Measurements from ENCODE around the gene PLEKHG3.

Gene PLEKHG3

GRCh38 chr14:64747327-64747726 lies 43.1 kb downstream of the PLEKHG3 start:
- no peaks in the 10 kb centered on the region for H3K27me3 ChIP-seq (ENCODE audit: control insufficient read depth in 1 of 2, insufficient read depth in 2 of 2, low read length in 2 of 2)
- H3K27ac ChIP-seq (ENCODE audit: low read length) = no peak overlapping the region
- no peaks in the 10 kb centered on the region for H3K9me3 ChIP-seq (ENCODE audit: control insufficient read depth in 2 of 2, low read length in 2 of 2)
- peaks cover 13 to 24% of the 10 kb centered on the region in 2 donors for H3K36me3 ChIP-seq (ENCODE audit: control insufficient read depth in 2 of 2, insufficient read depth in 2 of 2, low read length in 2 of 2)
- H3K9ac ChIP-seq (ENCODE audit: low read length in 2 of 2) = no peak overlapping the region
- H3K4me3 ChIP-seq (ENCODE audit: low read length in 2 of 2) = no peak overlapping the region
- peaks cover 16% of the 10 kb centered on the region for H3K4me1 ChIP-seq (ENCODE audit: control insufficient read depth, insufficient read depth, low read length)

- Histone ChIP-seq H3K4me3 (ENCODE audit: low read length in 2 of 2) (no peak overlapping the region), H3K27me3 (ENCODE audit: control insufficient read depth in 1 of 2, insufficient read depth in 2 of 2, low read length in 2 of 2) (no peaks in the 10 kb centered on the region), H3K27ac (ENCODE audit: low read length) (no peak overlapping the region), H3K9ac (ENCODE audit: low read length in 2 of 2) (no peak overlapping the region), H3K4me1 (ENCODE audit: control insufficient read depth, insufficient read depth, low read length) (peaks cover 16% of the 10 kb centered on the region), H3K9me3 (ENCODE audit: control insufficient read depth in 2 of 2, low read length in 2 of 2) (no peaks in the 10 kb centered on the region), H3K36me3 (ENCODE audit: control insufficient read depth in 2 of 2, insufficient read depth in 2 of 2, low read length in 2 of 2) (peaks cover 10 to 14% of the 10 kb centered on the region in 2 donors)
Measured at GRCh38 chr14:64748521-64748920, 44.3 kb downstream of the PLEKHG3 start.

GRCh38 chr14:64748995-64749714 lies 44.9 kb downstream of the PLEKHG3 start:
- H3K36me3 ChIP-seq (ENCODE audit: control insufficient read depth in 2 of 2, insufficient read depth in 2 of 2, low read length in 2 of 2) = peaks cover 6 to 8% of the 10 kb centered on the region in 2 donors
- no peak overlapping the region for H3K9ac ChIP-seq (ENCODE audit: low read length in 2 of 2)
- peaks cover 0 to 2% of the 10 kb centered on the region in 2 donors for H3K9me3 ChIP-seq (ENCODE audit: control insufficient read depth in 2 of 2, low read length in 2 of 2)
- no peak overlapping the region for H3K4me3 ChIP-seq (ENCODE audit: low read length in 2 of 2)
- peaks cover 16% of the 10 kb centered on the region for H3K4me1 ChIP-seq (ENCODE audit: control insufficient read depth, insufficient read depth, low read length)
- peaks cover 2 to 6% of the 10 kb centered on the region in 2 donors for H3K27me3 ChIP-seq (ENCODE audit: control insufficient read depth in 1 of 2, insufficient read depth in 2 of 2, low read length in 2 of 2)
- H3K27ac ChIP-seq (ENCODE audit: low read length) = no peak overlapping the region

- Histone ChIP-seq H3K27ac (ENCODE audit: low read length) (no peak overlapping the region), H3K9ac (ENCODE audit: low read length in 2 of 2) (no peak overlapping the region), H3K4me3 (ENCODE audit: low read length in 2 of 2) (no peak overlapping the region), H3K4me1 (ENCODE audit: control insufficient read depth, insufficient read depth, low read length) (peaks cover 2% of the 10 kb centered on the region), H3K27me3 (ENCODE audit: control insufficient read depth in 1 of 2, insufficient read depth in 2 of 2, low read length in 2 of 2) (peaks cover 5 to 11% of the 10 kb centered on the region in 2 donors), H3K36me3 (ENCODE audit: control insufficient read depth in 2 of 2, insufficient read depth in 2 of 2, low read length in 2 of 2) (peaks cover 0 to 2% of the 10 kb centered on the region in 2 donors), H3K9me3 (ENCODE audit: control insufficient read depth in 2 of 2, low read length in 2 of 2) (peaks cover 0 to 5% of the 10 kb centered on the region in 2 donors)
Measured at GRCh38 chr14:64752909-64753308, 48.7 kb downstream of the PLEKHG3 start.

GRCh38 chr14:64753374-64753773 lies 49.1 kb downstream of the PLEKHG3 start:
- Histone ChIP-seq H3K27me3 (ENCODE audit: control insufficient read depth in 1 of 2, insufficient read depth in 2 of 2, low read length in 2 of 2) (peaks cover 5 to 11% of the 10 kb centered on the region in 2 donors), H3K9ac (ENCODE audit: low read length in 2 of 2) (no peak overlapping the region), H3K9me3 (ENCODE audit: control insufficient read depth in 2 of 2, low read length in 2 of 2) (peaks cover 0 to 5% of the 10 kb centered on the region in 2 donors), H3K4me1 (ENCODE audit: control insufficient read depth, insufficient read depth, low read length) (peaks cover 7% of the 10 kb centered on the region), H3K36me3 (ENCODE audit: control insufficient read depth in 2 of 2, insufficient read depth in 2 of 2, low read length in 2 of 2) (no peaks in the 10 kb centered on the region), H3K4me3 (ENCODE audit: low read length in 2 of 2) (no peak overlapping the region), H3K27ac (ENCODE audit: low read length) (no peak overlapping the region)

- peaks cover 0 to 5% of the 10 kb centered on the region in 2 donors for H3K9me3 ChIP-seq (ENCODE audit: control insufficient read depth in 2 of 2, low read length in 2 of 2)
- H3K4me1 ChIP-seq (ENCODE audit: control insufficient read depth, insufficient read depth, low read length) = peaks cover 13% of the 10 kb centered on the region
- H3K4me3 ChIP-seq (ENCODE audit: low read length in 2 of 2) = no peak overlapping the region
- H3K27me3 ChIP-seq (ENCODE audit: control insufficient read depth in 1 of 2, insufficient read depth in 2 of 2, low read length in 2 of 2) = peaks cover 5 to 11% of the 10 kb centered on the region in 2 donors
- H3K27ac ChIP-seq (ENCODE audit: low read length) = no peak overlapping the region
- no peak overlapping the region for H3K9ac ChIP-seq (ENCODE audit: low read length in 2 of 2)
- H3K36me3 ChIP-seq (ENCODE audit: control insufficient read depth in 2 of 2, insufficient read depth in 2 of 2, low read length in 2 of 2) = no peaks in the 10 kb centered on the region
Measured at GRCh38 chr14:64753999-64754398, 49.8 kb downstream of the PLEKHG3 start.

- Histone ChIP-seq H3K36me3 (ENCODE audit: control insufficient read depth in 2 of 2, insufficient read depth in 2 of 2, low read length in 2 of 2) (no peaks in the 10 kb centered on the region), H3K9me3 (ENCODE audit: control insufficient read depth in 2 of 2, low read length in 2 of 2) (peaks cover 0 to 5% of the 10 kb centered on the region in 2 donors), H3K9ac (ENCODE audit: low read length in 2 of 2) (no peak overlapping the region), H3K4me3 (ENCODE audit: low read length in 2 of 2) (no peak overlapping the region), H3K27ac (ENCODE audit: low read length) (no peak overlapping the region), H3K27me3 (ENCODE audit: control insufficient read depth in 1 of 2, insufficient read depth in 2 of 2, low read length in 2 of 2) (peaks cover 5 to 11% of the 10 kb centered on the region in 2 donors), H3K4me1 (ENCODE audit: control insufficient read depth, insufficient read depth, low read length) (peaks cover 16% of the 10 kb centered on the region)
Measured at GRCh38 chr14:64754685-64755084, 50.5 kb downstream of the PLEKHG3 start.

GRCh38 chr14:64755781-64756221 lies 51.6 kb downstream of the PLEKHG3 start:
- H3K9ac ChIP-seq (ENCODE audit: low read length in 2 of 2) = no peak overlapping the region
- peaks cover 16% of the 10 kb centered on the region for H3K4me1 ChIP-seq (ENCODE audit: control insufficient read depth, insufficient read depth, low read length)
- H3K4me3 ChIP-seq (ENCODE audit: low read length in 2 of 2) = no peak overlapping the region
- no peaks in the 10 kb centered on the region for H3K36me3 ChIP-seq (ENCODE audit: control insufficient read depth in 2 of 2, insufficient read depth in 2 of 2, low read length in 2 of 2)
- no peak overlapping the region for H3K27ac ChIP-seq (ENCODE audit: low read length)
- H3K27me3 ChIP-seq (ENCODE audit: control insufficient read depth in 1 of 2, insufficient read depth in 2 of 2, low read length in 2 of 2) = peaks cover 5 to 11% of the 10 kb centered on the region in 2 donors
- peaks cover 0 to 5% of the 10 kb centered on the region in 2 donors for H3K9me3 ChIP-seq (ENCODE audit: control insufficient read depth in 2 of 2, low read length in 2 of 2)

GRCh38 chr14:64756712-64757111 lies 52.5 kb downstream of the PLEKHG3 start:
- Histone ChIP-seq H3K27me3 (ENCODE audit: control insufficient read depth in 1 of 2, insufficient read depth in 2 of 2, low read length in 2 of 2) (peaks cover 5 to 11% of the 10 kb centered on the region in 2 donors), H3K36me3 (ENCODE audit: control insufficient read depth in 2 of 2, insufficient read depth in 2 of 2, low read length in 2 of 2) (no peaks in the 10 kb centered on the region), H3K4me1 (ENCODE audit: control insufficient read depth, insufficient read depth, low read length) (peaks cover 25% of the 10 kb centered on the region), H3K4me3 (ENCODE audit: low read length in 2 of 2) (no peak overlapping the region), H3K9me3 (ENCODE audit: control insufficient read depth in 2 of 2, low read length in 2 of 2) (peaks cover 0 to 5% of the 10 kb centered on the region in 2 donors), H3K9ac (ENCODE audit: low read length in 2 of 2) (no peak overlapping the region), H3K27ac (ENCODE audit: low read length) (no peak overlapping the region)

GRCh38 chr14:64757601-64758000 lies 53.4 kb downstream of the PLEKHG3 start:
- H3K4me1 ChIP-seq (ENCODE audit: control insufficient read depth, insufficient read depth, low read length) = peaks cover 34% of the 10 kb centered on the region
- H3K27me3 ChIP-seq (ENCODE audit: control insufficient read depth in 1 of 2, insufficient read depth in 2 of 2, low read length in 2 of 2) = peaks cover 5 to 11% of the 10 kb centered on the region in 2 donors
- no peak overlapping the region for H3K4me3 ChIP-seq (ENCODE audit: low read length in 2 of 2)
- no peaks in the 10 kb centered on the region for H3K36me3 ChIP-seq (ENCODE audit: control insufficient read depth in 2 of 2, insufficient read depth in 2 of 2, low read length in 2 of 2)
- H3K9me3 ChIP-seq (ENCODE audit: control insufficient read depth in 2 of 2, low read length in 2 of 2) = peaks cover 0 to 5% of the 10 kb centered on the region in 2 donors
- no peak overlapping the region for H3K27ac ChIP-seq (ENCODE audit: low read length)
- H3K9ac ChIP-seq (ENCODE audit: low read length in 2 of 2) = no peak overlapping the region

GRCh38 chr14:64758025-64758521 lies 53.8 kb downstream of the PLEKHG3 start:
- Histone ChIP-seq H3K4me1 (ENCODE audit: control insufficient read depth, insufficient read depth, low read length) (peaks cover 39% of the 10 kb centered on the region), H3K27me3 (ENCODE audit: control insufficient read depth in 1 of 2, insufficient read depth in 2 of 2, low read length in 2 of 2) (peaks cover 5 to 11% of the 10 kb centered on the region in 2 donors), H3K9ac (ENCODE audit: low read length in 2 of 2) (no peak overlapping the region), H3K36me3 (ENCODE audit: control insufficient read depth in 2 of 2, insufficient read depth in 2 of 2, low read length in 2 of 2) (no peaks in the 10 kb centered on the region), H3K27ac (ENCODE audit: low read length) (no peak overlapping the region), H3K9me3 (ENCODE audit: control insufficient read depth in 2 of 2, low read length in 2 of 2) (peaks cover 0 to 5% of the 10 kb centered on the region in 2 donors), H3K4me3 (ENCODE audit: low read length in 2 of 2) (no peak overlapping the region)
